GM10248 (cell line): ENCODE data around the gene NAA25.

ENCODE experiments used
- CTCF ChIA-PET: fragments of 300-600 bp; sonication (Branson Sonifier 250); formaldehyde crosslinking; extraction: SDS; loops from one replicate; lab custom pipeline; 2021; ENCODE audit warnings: antibody characterized with exemption; lab: Yijun Ruan, JAX
- POLR2A ChIA-PET: fragments of 350-650 bp; sonication (Branson Sonifier 250); formaldehyde crosslinking; extraction: SDS; loops from one replicate; lab custom pipeline; 2020; ENCODE audit warnings: antibody characterized with exemption; lab: Yijun Ruan, JAX
- DNase-seq: peaks from one replicate; pipeline ENCODE4 v3.0.0; 2012; ENCODE audit errors: extremely low spot score
- TF ChIP-seq, protein P1 (sequence below): IDR thresholded peaks from 2 replicates; pipeline ENCODE4 v1.5.1; 2012; ENCODE audit warnings: mild to moderate bottlenecking, low read depth; ENCODE audit errors: extremely low read depth, missing control alignments, control extremely low read depth

NAA25 gene

DNA sequence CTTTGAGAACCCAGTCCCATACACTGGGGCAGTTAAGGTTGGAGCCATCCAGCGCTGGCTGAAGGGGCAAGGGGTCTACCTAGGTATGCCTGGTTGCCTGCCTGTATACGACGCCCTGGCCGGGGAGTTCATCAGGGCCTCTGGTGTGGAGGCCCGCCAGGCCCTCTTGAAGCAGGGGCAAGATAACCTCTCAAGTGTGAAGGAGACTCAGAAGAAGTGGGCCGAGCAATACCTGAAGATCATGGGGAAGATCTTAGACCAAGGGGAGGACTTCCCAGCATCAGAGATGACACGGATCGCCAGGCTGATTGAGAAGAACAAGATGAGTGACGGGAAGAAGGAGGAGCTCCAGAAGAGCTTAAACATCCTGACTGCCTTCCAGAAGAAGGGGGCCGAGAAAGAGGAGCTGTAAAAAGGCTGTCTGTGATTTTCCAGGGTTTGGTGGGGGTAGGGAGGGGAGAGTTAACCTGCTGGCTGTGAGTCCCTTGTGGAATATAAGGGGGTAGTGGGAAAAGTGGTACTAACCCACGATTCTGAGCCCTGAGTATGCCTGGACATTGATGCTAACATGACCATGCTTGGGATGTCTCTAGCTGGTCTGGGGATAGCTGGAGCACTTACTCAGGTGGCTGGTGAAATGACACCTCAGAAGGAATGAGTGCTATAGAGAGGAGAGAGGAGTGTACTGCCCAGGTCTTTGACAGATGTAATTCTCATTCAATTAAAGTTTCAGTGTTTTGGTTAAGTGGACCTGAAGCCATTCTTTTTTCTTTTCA is 86.2 kb downstream of the NAA25 start:
- POLR2A ChIA-PET: interaction anchor here (1.8 kb wide), 1 partner anchor 9 kb away, joined by 5 read pairs; the partner anchor contains the start of genes ERP29 and TMEM116
- TF ChIP-seq, protein P1, sequence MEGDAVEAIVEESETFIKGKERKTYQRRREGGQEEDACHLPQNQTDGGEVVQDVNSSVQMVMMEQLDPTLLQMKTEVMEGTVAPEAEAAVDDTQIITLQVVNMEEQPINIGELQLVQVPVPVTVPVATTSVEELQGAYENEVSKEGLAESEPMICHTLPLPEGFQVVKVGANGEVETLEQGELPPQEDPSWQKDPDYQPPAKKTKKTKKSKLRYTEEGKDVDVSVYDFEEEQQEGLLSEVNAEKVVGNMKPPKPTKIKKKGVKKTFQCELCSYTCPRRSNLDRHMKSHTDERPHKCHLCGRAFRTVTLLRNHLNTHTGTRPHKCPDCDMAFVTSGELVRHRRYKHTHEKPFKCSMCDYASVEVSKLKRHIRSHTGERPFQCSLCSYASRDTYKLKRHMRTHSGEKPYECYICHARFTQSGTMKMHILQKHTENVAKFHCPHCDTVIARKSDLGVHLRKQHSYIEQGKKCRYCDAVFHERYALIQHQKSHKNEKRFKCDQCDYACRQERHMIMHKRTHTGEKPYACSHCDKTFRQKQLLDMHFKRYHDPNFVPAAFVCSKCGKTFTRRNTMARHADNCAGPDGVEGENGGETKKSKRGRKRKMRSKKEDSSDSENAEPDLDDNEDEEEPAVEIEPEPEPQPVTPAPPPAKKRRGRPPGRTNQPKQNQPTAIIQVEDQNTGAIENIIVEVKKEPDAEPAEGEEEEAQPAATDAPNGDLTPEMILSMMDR: no peak
- no peak for DNase-seq
- CTCF ChIA-PET: interaction anchor here (1.2 to 3.3 kb wide), 2 partner anchors 8 to 12 kb away, joined by 4 to 17 read pairs; partner anchors contain the start of genes ERP29 and TMEM116

DNA sequence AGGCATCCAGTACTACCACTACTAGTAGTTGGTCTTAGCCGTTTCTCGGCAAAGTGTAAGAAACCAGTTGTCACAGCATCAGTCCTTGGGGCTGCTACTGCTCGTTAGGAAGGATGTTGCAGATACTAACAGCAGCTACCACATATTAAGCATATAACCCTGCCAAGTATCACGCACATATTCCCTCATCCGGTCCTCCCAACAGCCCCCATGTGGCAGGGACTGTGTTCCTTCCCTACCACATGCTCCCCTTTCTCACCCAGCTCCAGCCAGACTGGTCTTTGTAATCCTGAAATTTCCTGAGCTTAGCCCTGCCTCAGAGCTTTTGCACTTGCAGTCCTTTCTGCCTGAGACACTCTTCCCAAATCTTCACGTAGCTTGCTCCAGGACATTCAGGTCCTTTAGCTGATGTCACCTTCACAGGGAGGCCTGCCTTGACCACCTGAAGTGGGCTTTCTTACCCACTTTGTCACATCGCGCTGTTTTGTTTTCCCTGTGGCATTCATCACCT is 87.6 kb downstream of the NAA25 start:
- ChIA-PET POLR2A (interaction anchor here (1.1 kb wide), 1 partner anchor 8 kb away, joined by 4 read pairs; the partner anchor contains the start of genes ERP29 and TMEM116), CTCF (interaction anchor here (0.7 to 1.6 kb wide), 6 partner anchors 8 to 63 kb away, joined by 3 to 6 read pairs (median 3); no protein-coding TSS in a partner anchor)
- DNase-seq: no peak
- TF ChIP-seq, protein P1: no peak

DNA sequence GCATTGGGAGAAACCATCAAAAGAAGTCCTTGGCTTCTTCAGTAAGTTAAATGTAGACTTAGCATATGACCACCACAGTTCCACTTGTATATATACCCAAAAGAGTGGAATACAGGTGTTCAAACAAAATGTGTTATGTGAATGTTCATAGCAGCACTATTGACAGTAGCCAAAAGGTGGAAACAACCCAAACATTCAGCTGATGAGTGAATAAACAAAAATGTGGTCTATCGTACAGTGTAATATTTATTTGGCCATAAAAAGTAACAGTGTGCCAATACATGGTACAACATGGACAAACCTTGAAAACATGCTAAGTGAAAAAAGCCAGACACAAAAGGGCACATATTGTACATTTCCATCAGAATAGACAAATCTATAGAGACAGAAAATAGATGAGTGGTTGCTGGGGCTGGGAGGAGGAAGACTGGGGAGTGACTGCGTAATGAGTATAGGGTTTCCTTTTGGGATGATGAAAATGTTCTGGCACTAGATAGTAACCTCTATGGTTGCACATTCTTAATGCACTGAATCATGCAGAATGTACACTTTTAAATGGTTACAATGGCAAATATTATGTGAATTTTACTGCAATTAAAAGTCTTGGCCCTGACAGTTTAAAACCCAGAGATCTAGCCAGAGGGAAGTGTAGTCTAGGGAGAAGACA is 89.9 kb downstream of the NAA25 start:
- TF ChIP-seq, protein P1: no peak
- ChIA-PET CTCF (no interaction called here), POLR2A (no interaction called here)
- DNase-seq: no peak

DNA sequence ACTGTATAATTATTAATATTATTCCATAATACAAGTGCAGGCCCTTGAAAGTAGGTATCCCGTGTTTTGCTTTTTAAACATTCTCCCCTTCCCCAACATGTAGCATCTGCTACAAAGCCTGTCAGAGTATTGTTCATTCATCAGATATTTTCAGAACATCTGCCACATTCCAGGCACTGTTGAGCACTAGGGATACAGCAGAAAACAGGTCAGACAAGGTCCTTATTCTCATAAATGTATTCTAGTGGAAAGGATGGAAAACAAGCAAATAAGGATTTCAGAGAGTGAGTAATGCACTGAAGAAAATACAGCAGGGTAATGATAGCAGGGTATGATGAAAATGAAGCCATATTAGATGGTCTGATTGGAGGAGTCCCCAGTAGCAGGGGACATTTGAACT is 91.5 kb downstream of the NAA25 start:
- CTCF ChIA-PET: interaction anchor here (1.1 kb wide), 1 partner anchor 38 kb away, joined by 4 read pairs; no protein-coding TSS in a partner anchor
- no peak for DNase-seq
- POLR2A ChIA-PET: no interaction called here
- TF ChIP-seq, protein P1: no peak

DNA sequence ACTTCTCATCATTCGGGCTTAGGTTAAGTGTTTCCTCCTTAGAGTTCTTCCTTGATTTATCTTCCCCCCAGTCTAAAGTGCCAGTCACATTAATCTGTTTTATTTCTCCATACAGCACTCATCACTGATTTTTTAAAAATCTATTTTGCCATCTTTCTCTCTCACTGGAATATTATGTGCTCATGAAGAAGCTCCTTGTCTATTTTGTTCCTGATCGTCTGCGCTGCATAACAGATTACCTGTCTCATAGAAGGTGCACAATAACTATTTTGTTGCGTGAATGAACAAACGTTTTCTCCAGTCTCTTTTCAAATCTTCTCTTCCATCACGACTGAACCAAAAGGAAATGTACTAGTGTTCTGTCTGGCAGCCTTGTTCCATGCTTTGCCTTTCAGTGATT is 92.6 kb downstream of the NAA25 start:
- TF ChIP-seq, protein P1: no peak
- CTCF ChIA-PET: no interaction called here
- POLR2A ChIA-PET: no interaction called here
- no peak for DNase-seq
